NCI-H510A (cell line): ENCODE data around the gene PSMG3.

Source experiments
- DNase-seq: peaks from one replicate; lab custom pipeline; 2025; lab: John Stamatoyannopoulos, UW

The PSMG3 gene

DNA sequence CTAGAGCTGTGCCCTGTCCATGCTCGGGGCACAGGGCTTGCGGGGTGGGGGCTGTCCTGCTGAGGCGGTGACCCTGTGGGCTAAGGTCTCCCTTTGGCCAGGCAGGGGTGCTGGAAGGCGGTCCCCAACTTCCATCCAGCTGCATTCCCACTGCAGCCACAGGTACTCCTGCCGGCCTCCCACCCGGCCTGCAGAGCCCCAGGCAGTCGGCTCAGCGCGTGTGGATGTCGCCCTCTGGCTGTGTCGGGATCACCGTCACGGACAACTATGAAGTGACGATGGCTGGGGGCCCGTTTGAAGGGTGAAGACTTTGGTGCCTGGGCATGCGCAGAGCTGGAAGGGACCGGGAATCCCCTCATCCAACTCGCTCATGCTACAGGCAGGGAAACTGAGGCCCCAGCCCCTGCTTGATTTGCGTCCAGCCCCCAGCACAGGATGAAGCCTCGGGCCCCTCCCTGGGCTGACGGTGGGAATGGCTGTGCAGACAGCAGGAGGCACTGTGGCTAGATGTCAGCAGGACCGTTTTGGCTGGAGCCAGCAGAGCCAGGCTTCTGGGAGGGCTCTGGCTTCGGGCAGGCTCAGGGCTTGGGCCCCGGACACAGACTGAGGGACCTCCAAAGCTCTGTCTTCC lies 11.5 kb downstream of the PSMG3 start:
- DNase-seq, result no peak

GRCh38 chr7:1557771-1558170 lies 12.1 kb downstream of the PSMG3 start:
- DNase-seq, result no peak

DNA sequence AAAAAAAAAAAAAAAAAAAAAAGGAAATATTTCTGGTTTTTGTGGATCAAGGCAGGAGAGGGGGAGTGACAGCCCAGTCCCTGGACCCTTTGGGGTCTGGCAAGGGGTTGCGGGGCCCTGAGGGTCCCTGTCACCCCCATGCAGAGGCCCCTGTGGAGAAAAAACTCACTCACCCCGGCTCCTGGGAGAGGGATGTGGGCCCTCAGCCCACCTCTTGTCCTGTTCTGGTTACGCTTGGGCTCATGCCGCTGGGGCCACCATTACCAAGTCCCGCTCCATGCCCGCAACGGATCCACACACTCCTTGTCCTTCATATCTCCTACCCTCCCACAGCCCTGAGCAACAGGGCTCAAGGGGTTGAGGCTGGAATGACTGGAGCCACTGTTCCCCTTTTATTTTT lies 12.8 kb downstream of the PSMG3 start:
- DNase-seq, result no peak

DNA sequence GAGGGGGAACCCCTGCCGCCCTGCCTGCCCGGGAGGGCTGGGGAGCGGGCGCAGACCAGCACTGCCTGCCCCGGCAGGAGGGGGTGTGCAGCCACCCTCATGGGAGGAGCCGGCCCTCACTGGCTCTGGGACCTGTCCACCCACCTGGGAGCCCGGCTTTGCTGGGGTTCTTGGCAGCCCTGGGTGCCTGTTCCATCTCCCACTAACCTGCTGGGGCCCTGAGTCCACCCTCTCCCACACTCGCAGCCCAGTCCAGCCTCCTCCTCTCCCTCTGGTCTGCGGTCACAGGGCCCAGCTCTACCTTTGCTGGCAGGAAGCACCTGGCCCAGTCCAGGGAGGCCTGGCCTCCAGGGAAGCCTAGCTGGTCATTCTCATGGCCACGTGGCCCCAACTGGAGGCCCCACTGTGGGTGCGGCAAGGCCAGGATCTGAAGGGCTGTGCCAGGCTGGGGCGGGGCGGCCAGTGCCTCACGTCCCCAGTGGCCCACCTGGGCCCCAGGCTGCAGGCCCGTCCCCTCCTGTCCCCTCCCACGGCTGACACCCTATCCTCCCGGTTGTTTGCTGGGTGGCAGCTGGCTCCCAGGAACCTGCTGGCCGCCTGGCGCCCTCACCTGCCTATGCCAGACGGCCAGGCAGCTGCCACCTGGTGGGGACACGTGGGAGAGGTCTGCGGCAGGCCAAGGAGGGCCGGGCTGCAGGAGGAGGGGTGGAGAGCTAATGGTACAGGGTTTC lies 13.9 kb downstream of the PSMG3 start, which contains the start of gene TMEM184A:
TSS of gene TMEM184A (minus strand) at position 393 of the 731 bp plus-strand sequence. CDS start 721 bp downstream, outside the sequence.
- DNase-seq, result peak; percentile 99

- DNase-seq, result peak; percentile 91
Observed at GRCh38 chr7:1555046-1555812, 14.6 kb downstream of the PSMG3 start.

GRCh38 chr7:1554333-1555045 lies 15.3 kb downstream of the PSMG3 start:
- no peak for DNase-seq

GRCh38 chr7:1553512-1554210 lies 16.2 kb downstream of the PSMG3 start:
- no peak for DNase-seq

DNA sequence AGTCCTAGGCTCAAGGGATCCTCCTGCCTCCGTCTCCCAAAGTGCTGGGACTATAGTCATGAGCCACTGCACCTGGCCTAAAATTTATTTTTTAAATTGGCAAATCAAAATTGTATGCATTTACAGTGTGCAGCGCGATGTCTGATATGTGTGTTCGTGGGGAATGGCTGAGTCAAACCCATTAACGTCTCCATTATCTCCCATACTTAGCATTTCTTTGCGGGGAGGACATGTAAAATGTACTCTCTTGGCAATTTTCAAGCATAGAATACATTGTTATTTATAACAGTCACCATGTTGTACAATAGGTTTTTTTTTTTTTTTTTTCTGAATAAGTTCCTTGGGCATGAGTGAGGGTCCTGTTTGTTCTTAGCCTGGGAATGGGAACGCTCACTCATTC lies 17.6 kb downstream of the PSMG3 start:
- DNase-seq, result no peak

- DNase-seq, result no peak
Observed at GRCh38 chr7:1550846-1551155, 19.0 kb downstream of the PSMG3 start.

DNA sequence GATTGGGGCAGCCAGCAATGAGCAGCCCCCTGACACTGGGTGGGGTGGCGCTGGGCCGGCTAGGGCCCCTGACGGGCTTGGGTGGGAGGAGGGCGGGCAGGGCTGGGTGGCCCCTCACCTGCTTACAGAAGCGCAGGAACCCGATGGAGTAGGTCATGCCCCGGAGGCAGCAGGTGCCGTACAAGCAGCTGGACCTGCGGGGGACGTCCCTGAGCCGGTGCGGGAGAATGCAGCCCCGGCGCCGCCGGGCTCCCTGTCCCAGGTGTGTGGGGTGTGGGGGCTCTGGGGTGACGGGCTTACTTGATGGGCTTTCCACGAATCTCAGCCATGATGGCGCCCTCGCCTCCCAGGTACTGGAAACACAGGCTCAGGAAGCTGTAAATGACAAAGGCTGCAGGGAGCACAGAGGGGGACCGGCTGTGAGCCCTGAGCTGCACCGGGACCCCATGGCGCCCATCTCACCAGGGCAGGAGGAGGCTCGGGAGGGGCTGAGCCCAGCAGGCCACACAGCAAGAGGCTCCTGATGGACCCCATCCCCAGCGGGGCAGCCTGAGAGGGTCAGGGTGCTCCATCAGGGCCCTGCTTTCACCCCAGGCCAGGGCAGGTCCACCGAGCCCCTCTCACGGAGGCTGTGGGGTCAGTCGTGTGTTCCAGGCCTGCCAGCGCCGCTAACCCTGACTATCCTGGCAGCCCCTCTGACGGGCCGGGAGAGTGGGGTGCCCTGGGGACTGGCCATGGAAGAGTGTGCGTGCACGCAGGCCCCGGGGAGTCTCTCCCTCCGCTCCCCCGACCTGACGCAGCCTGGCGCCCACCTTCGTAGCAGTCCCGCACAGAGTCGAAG lies 19.6 kb downstream of the PSMG3 start:
- DNase-seq, result no peak

DNA sequence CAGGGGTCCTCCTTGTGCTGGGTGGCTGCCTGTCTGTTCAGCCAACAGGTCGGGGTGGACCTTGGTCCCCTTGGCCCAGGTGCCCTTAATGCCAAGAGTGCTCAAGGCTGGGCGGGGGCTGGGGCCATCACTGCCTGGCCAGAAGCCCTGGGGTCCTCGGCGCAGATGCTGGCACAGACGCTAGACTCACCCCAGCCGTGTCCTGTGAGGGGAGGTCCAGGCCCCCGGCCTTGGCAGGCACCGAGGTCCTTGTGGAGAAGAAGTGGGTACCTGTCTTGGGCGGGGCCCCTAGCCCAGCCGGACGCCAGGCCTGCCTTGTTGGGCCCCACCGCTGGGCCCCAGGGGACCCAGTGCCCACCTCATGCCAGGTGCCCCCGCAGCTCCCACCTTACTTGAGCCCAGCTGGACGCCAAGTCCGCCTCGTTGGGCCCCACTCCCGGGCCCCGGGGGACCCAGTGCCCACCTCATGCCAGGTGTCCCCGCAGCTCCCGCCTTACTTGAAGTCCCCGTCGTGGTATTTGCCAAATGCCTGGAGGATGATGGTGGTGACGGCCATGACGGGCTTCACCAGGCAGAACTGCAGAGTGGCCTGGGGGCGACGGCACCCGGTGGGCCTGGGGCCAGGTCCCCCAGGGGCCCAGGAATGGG lies 20.4 kb downstream of the PSMG3 start:
- no peak for DNase-seq

DNA sequence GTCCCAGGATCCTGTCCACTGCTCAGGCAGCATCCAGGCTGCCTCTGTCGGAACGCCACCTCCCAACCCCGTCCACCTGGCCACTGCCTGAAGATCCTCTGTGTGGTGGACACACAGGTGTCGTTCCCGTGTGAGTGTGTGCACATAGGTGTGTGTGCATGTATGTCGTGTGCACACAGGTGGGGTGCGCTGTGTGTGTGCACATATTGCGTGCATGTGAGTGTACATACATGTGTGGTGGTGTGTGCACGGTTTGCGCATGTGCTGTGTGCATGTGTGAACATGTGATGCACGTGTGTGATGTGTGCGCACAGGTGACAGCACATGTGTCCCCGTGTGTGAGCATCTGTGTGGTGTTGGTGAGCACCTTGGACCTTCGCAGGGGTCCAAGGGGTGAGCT lies 20.9 kb downstream of the PSMG3 start:
- DNase-seq, result no peak

- no peak for DNase-seq
Observed at GRCh38 chr7:1548438-1548831, 21.4 kb downstream of the PSMG3 start.

DNA sequence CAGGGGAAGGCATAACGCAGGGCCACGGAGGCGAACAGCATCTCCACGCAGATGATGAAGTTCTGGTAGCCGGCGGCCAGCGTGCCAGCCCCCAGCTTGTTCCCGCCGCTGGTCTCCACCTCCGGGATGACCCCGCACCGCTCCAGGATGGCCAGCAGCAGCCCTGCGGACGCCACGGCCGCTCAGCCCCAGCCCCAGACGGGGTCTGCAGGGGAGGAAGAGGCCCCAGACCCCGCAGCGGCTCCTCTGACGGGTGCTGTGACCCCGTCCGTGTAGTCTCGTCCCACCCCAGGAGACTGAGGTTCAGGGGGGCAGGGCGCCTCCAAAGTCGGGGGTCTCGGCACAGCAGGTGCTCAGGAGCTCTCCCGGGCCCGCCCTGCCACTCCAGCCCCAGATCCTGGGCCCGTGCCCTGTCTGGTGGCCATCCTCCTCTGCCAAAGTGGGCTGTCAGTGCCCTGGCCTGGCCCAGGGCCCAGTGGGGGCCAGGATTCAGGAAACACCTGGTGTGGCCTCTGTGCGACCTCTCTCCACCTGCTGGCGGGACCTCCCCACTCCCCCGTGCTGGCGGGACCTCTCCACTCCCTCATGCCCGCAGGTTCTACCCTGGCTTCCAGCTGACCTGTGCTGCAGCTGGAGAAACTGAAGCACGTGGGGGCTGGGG lies 21.9 kb downstream of the PSMG3 start:
- no peak for DNase-seq

DNA sequence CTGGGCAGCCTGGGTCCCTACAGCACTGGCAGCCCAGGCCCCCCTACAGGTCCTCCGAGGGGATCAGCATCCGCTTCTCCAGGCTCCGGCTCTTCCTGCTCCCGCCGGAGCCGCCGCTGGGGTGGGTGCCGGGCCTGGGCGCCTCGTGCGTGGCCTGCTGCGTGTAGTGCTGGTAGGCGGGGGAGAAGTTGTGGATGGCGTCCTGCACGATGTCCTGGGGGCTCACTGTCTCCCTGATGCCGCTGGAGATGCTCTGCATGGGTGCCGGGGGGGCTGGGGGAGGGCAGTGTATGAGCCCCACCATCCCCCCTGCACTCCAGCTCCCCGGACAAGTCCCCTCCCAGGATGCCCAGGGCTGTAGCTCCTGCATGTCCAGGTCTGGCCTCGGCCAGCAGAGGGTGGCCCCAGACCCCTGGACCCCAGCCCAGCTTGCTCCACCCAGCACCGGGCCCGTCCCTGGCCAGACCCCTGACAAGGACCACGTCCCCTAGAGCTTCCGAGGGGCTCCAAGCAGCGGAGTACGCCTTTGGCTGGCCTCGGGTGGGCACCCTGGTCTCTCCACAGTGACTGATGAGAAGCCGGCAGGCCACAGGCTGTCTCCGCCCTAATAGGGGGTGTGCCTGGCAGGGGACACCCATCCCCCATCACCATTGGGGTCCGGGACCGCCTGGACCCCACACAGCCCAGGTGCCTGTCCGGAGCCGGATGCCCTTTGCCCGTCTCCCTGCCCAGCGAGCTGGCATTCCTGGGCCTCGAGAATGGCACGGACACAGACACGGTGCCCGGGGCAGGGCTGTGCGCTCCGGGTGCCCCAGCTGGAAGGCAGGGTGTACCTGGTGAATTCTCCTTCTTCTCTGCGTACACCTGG lies 22.7 kb downstream of the PSMG3 start:
- DNase-seq, result no peak

DNA sequence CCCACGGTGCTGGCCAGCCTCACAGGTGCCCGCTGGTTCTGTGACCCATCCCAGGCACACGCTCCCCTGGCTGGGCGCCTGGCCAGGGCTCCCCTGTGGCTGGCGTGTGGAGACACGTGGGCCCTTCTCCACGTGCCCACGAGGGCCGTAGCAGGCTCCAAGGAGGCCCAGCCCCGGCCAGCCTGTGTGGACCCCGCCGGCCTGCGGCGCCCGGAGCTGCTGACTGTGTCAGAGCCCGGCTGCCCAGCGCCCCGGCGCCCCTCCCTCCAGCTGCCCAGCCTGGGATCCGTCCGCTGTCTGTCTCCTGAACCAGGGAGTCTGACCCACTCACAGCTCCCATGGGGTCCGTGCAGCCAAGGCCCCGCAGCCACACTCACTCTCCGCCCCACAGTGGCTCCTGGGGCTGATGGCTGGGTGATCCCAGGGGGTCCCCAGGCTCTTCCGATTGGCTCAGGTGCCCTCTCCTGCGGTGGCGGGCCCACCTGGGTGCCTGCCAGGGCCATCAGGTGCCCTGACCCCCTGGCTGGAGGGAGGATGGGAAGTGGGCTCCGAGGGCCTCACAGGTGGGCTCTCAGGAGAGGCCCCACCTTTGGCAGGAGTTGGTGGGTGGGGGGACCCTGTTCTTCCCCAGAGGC lies 23.4 kb downstream of the PSMG3 start:
- DNase-seq, result no peak

GRCh38 chr7:1545417-1546246 lies 24.2 kb downstream of the PSMG3 start:
- no peak for DNase-seq
